Astrocyte of the cerebellum (primary cell): ENCODE results near the gene STOML1.

ENCODE experiments used
- DNase-seq: peaks from one replicate; pipeline ENCODE4 v3.0.0-alpha.2; 2011; ENCODE audit warnings: low read depth
- H3K4me3 ChIP-seq: 2 replicates; pipeline ENCODE4 v1.5.1; 2011; ENCODE audit warnings: mild to moderate bottlenecking, low read depth, low read length, moderate library complexity
- CTCF ChIP-seq: IDR thresholded peaks from 2 replicates; pipeline ENCODE4 v1.5.1; 2012; ENCODE audit warnings: low read length, low read depth, moderate library complexity, mild to moderate bottlenecking; ENCODE audit errors: missing control alignments
- in situ Hi-C: cut with HindIII; loops from 2 replicates; pipeline ENCODE4 v1.10.0; 2017; ENCODE audit warnings: low sequenced_read_pairs

The STOML1 gene

DNA sequence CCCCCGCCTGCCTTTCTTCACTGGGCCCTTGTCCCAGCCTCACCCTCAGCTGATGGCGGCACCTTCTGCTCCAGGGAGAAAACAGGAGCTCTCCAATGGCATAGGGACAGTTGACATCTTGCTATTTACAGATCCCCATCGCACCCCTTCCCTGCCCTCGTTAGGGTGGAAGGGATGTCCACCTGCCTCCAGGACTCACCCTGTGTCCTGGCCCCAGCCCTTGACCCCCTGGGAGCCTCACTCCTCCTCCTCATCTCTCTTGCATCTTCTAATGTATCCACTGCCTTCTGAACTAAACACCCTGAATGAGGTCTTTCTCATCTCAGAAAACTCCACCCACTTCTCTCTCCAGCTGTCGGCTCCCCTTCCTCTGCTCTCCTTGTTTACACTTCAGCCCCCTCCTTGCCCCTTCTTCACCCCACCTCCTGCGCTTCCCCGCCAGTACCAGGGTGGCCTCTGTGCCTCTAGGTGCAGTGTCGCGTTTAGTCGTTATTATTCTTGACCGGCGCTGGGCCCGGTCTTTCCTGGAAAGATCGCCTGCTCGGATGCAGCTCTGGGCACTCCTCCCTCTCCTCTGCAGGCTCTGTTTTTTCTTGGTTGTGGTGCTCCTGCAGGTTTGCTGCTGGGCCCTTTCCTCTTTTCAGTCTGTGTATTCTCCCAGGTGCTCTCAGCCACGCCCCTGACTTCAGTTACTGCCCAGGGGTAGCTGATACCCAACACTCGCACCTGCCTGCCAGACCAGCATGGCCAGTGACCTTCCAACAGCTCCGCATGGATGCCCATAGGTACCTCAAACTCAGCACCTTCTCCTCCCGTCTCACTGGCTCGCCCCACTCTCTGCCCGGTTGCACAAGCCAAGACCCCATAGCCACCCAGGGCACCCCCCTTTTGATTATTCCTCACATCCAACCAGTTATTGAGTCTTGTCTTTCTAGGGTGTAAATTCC is 45.3 kb upstream of the STOML1 start:
- H3K4me3 ChIP-seq, result no peak overlapping the region
- TF ChIP-seq CTCF, result no peak
- no peak for DNase-seq
- in situ Hi-C loops, result no loop called here

GRCh38 chr15:74036271-74037170 is 44.4 kb upstream of the STOML1 start:
- DNase-seq, result peak; percentile 40
- TF ChIP-seq CTCF, result peak; percentile 74
- in situ Hi-C loops, result no loop called here
- H3K4me3 ChIP-seq, result no peak overlapping the region

DNA sequence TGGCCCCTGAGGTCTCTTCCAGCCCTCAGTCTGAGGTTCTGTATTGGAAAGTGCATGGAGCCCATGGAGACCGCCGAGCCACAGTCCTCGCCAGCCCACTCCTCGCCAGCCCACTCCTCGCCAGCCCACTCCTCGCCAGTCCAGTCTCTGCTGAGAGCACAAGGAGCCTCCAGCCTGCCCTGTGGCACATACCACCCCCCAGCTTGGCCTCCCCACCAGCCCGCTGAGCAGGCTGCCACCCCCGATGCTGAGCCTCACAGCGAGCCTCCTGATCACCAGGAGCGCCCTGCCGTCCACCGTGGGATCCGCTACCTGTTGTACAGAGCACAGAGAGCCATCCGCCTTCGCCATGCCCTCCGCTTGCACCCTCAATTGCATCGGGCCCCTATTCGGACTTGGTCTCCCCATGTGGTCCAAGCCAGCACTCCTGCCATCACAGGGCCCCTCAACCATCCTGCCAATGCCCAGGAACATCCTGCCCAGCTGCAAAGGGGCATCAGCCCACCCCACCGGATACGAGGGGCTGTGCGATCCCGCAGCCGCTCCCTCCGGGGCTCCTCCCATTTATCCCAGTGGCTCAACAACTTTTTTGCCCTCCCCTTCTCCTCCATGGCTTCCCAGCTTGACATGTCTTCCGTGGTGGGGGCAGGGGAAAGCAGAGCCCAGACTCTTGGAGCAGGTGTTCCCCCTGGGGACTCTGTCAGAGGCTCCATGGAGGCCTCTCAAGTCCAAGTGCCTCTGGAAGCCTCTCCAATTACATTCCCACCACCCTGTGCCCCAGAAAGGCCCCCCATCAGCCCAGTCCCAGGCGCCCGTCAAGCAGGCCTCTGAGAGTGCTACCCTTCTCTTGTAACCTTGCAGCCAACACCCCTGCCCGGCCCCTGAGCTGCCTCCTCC is 43.3 kb upstream of the STOML1 start:
- no peak for DNase-seq
- TF ChIP-seq CTCF, result no peak
- in situ Hi-C loops, result no loop called here
- no peak overlapping the region for H3K4me3 ChIP-seq

DNA sequence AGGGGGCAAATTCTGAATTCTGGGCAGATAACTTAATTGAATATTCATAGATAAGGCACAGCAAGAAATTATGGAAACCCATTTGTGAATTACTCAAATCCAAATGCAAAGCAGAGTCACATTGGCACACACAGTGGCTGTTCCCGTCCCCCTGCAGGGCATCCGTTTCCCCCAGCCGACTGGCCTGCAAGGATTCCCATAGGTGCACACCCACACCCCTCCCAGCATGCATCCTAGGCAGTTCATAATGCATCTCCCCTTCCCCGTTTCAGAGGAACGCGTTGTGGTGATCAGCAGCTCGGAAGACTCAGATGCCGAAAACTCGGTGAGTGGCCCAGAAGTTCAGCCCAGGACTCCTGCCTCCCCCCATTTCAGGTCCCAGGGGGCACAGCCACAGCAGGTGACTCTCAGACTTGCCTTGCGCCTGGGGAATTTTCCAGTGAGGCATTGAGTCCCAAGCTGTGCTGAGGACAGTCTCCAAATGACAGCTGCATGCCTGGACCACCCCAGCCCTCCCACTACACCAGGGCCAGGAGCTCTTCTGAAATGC is 42.2 kb upstream of the STOML1 start:
- no peak overlapping the region for H3K4me3 ChIP-seq
- in situ Hi-C loops, result no loop called here
- no peak for DNase-seq
- no peak for TF ChIP-seq CTCF

GRCh38 chr15:74032606-74033561 is 40.8 kb upstream of the STOML1 start:
- TF ChIP-seq CTCF, result no peak
- H3K4me3 ChIP-seq, result no peak overlapping the region
- no peak for DNase-seq
- in situ Hi-C loops, result no loop called here
